Stimulated activated CD8-positive, alpha-beta memory T cell treated with anti-CD3 and anti-CD28 coated beads, Interleukin-15, amount 100 ng/mL, for 1 hour (primary cell): ENCODE data around the gene INHBB.

Experiments
- DNase-seq: peaks from one replicate; pipeline ENCODE4 v3.0.0-alpha.2; 2020; ENCODE audit warnings: low read depth

Gene INHBB

DNA sequence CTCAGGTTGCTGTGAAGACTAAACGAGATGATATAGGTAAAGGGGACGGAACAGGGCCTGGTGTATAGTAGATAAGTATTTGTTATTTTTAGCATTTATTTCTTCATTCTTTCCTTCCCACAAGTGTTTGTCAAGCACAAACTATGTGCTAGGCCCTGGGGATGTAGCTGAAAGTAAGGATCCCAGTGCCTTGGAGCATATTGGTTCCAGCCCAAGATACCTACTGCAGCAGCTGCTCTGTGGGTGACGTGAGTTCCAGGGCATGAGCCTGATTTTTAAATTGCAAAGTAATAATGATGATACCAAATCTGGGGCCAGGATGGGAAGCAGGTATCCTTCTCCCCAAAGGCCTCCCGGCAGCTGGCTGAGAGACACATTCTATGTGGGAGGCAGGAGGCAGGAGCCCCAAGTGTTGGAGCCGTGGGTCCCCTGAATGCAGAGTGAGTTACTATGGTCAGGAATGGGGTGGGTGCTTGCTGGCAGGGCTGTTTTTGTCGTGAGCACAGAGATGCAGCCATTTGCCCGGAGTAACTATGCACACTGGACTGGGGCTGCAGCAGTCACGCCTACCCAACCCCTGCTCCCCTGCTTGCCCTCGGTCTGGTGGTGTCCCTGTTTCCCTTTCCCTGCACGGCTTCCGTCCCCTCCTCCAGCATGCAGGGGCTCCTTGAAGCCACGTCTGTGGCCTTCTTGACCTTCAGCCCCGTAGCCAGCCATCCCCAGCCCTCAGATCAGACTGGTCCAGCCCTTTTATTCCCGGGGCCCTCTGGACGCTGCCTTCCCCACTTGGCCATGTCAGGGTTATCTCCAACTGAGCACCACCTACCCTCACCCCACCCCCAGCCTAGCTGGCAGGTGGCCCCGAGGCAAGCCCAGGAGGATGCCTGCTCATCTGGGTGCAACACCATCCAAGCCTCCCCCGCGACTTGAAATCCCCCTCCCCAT, 52.4 kb downstream of the INHBB start:
- no peak for DNase-seq

DNA sequence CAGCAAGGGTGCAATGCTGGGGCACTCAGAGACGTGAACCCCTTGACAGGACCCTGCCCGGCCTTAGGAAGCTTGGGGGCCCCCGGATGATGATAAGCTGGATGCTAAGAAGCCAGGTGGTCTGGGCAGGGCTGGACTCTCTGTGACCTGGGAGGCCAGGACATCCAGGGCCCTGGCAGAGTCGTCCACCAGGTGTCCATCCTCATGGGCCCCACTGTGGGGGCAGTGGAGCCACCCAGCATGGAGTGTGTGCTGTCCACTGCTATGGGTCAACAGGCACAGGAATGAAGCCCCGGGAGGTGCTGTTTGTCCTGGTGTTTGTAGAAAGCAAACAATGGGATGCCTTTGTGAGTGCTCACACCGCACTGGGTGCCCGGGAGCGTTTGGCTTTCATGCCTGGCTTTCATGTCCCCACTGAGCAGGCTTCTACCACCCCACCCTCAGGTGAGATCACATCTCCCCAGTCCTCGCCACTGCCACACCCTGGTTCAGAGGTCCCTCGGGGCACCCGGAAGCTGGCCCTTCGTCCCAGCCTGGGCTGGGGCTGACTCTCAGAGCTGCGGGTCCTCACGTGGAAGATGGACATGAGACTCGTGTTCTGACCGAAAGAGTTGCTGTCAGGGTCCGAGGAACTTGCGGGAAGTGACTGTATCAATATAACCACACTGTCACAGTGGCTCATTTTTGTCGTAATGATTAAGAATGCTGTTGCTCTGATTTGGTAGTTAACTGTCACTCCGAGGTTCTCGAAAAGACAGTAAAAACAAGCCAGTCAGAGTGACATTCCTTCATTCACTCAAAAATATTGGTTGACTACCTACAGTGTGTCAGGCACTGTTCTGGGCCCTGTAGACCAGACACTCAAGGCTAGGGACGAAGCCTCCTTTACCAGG, 53.3 kb downstream of the INHBB start:
- no peak for DNase-seq

DNA sequence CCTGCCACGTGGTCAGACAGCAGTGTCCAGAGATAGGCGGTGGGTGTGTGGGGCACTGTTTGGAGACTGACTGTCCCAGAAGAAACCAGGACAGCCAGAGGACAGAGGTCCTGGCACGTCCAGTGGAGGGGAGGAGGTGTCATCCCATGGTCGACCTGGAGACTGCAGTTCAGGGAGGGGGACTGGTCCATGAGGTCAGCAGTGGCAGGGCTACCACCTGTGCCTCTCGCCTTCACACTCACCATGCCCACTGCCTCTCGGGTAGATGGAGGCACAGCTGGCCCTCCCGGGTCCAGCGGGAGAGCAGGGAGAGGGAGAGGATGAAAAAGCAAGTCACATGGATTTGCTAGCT, 53.9 kb downstream of the INHBB start:
- DNase-seq = no peak

DNA sequence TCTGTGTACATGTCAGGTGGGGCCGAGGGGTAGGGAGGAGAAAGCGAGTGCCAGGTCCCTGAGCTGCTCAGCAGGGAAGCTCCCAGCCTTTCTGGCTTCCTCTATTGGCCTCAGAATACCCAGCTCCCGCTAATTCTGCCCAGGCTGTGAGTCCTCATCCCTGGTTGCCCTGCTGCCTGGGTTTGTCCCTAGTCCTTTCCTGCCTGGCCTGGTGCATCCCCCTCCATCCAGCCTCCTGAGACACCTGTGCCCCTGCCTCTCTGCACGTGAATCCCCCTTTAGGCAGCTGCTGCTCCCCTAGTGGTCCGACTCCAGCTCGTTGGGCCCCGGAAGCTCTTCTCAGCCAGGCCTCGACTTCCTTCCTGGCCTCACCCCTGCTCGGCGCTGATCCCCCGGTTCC, 54.6 kb downstream of the INHBB start:
- DNase-seq = no peak
